Sigmoid colon (tissue), 3 donors: ENCODE data around the gene UFC1.

Experiments used
- CTCF ChIP-seq, 4 experiments: fragments of 450-650 bp in 3 of 4; fragments of 200-600 bp in 1 of 4; IDR thresholded peaks; one replicate each; pipeline ENCODE4 v1.5.1; 2016 to 2019; ENCODE audit warnings: antibody characterized with exemption in 4 of 4, mild to moderate bottlenecking in 3 of 4, moderate library complexity in 2 of 4
- POLR2A ChIP-seq, 2 donors: fragments of 450-650 bp; IDR thresholded peaks; one replicate each; pipeline ENCODE4 v1.6.1; 2016; ENCODE audit warnings: antibody characterized with exemption in 2 of 2, mild to moderate bottlenecking in 2 of 2, moderate library complexity in 2 of 2

GRCh38 chr1:161188381-161188780 lies 34.6 kb downstream of the UFC1 start:
- TF ChIP-seq CTCF (IDR thresholded peaks at IDR 0.05) (no peak), POLR2A (IDR thresholded peaks at IDR 0.05) (no peak)
